Endothelial cell of umbilical vein (primary cell): ENCODE results near the gene AGPAT2. TPM values are rescaled to one million over a fixed set of nuclear protein-coding genes. Genes with fewer than 3 reads are reported as not detected.
A peak's percentile ranks its signal among the peaks of the same experiment; 100 is the strongest.

Source experiments
- BruUV-seq: library from RNA; stranded (reverse); fragments of 400-500 nt; replicated peaks from 2 replicates; lab custom pipeline; 2021; lab: Mats Ljungman, UMichigan
- CTCF ChIA-PET: fragments of 300-600, 350-600 bp; sonication (Branson Sonifier 250); formaldehyde crosslinking; loops from one replicate; lab custom pipeline; 2021; ENCODE audit warnings: antibody characterized with exemption, inconsistent platforms; lab: Charles Lee
- POLR2A ChIA-PET: fragments of 300-600, 350-600 bp; sonication (Branson Sonifier 250); formaldehyde crosslinking; loops from one replicate; lab custom pipeline; 2021; ENCODE audit warnings: antibody characterized with exemption, inconsistent platforms; lab: Charles Lee
- DNase-seq: peaks from one replicate; pipeline ENCODE4 v3.0.0-alpha.2; 2011; ENCODE audit warnings: low read depth, low spot score
- FAIRE-seq: peaks from 2 replicates; lab custom pipeline; 2011; peaks lifted over from hg19 to GRCh38; lab: Jason Lieb, UNC
- H2AFZ ChIP-seq: 2 replicates; pipeline ENCODE4 v1.6.0; 2012; ENCODE audit warnings: low read depth, low read length, control low read depth, inconsistent platforms
- H3K27ac ChIP-seq: 2 replicates; pipeline ENCODE4 v1.5.1; 2011; ENCODE audit warnings: low read depth, mild to moderate bottlenecking, control low read depth, low read length, moderate library complexity; ENCODE audit not compliant: insufficient read depth
- H3K27me3 ChIP-seq, 2 experiments: 2 replicates each; pipeline versions ENCODE4 v1.6.0 to v1.6.1; 2011; ENCODE audit warnings: low read length in 2 of 2, mixed read lengths in 1 of 2; ENCODE audit not compliant: control insufficient read depth in 2 of 2, insufficient read depth in 2 of 2
- H3K36me3 ChIP-seq, 2 experiments: 2 replicates in 1 of 2; 3 replicates in 1 of 2; pipeline ENCODE4 v1.5.1; 2011; ENCODE audit warnings: low read length in 2 of 2, mild to moderate bottlenecking in 1 of 2, moderate library complexity in 1 of 2; ENCODE audit not compliant: control insufficient read depth in 2 of 2, insufficient read depth in 2 of 2; ENCODE audit errors: extremely low read depth in 1 of 2
- H3K4me1 ChIP-seq: 3 replicates; pipeline ENCODE4 v1.5.1; 2011; ENCODE audit warnings: mild to moderate bottlenecking, low read length; ENCODE audit not compliant: control insufficient read depth, insufficient read depth; ENCODE audit errors: extremely low read depth
- H3K4me2 ChIP-seq: 2 replicates; pipeline ENCODE4 v1.6.1; 2011; ENCODE audit warnings: low read length, control low read depth, mixed read lengths; ENCODE audit not compliant: insufficient read depth
- H3K4me3 ChIP-seq, 3 experiments: fragments of 200-600 bp in 1 of 3; sonication (generic), shearing (Covaris generic) in 1 of 3; replicated peaks in 1 of 3; 2 replicates each; pipeline ENCODE4 v1.5.1; 2011 to 2016; ENCODE audit warnings: control low read depth in 3 of 3, low read length in 3 of 3, mild to moderate bottlenecking in 2 of 3, inconsistent platforms in 1 of 3, low read depth in 1 of 3, moderate library complexity in 1 of 3; ENCODE audit not compliant: insufficient read depth in 1 of 3
- H3K79me2 ChIP-seq: 2 replicates; pipeline ENCODE4 v1.6.0; 2012; ENCODE audit warnings: low read length, inconsistent platforms; ENCODE audit not compliant: control insufficient read depth, insufficient read depth
- H3K9ac ChIP-seq: replicated peaks from 2 replicates; pipeline ENCODE3; 2011; ENCODE audit warnings: low read length, control low read depth; ENCODE audit not compliant: insufficient read depth; ENCODE audit errors: extremely low read depth
- H3K9me1 ChIP-seq: replicated peaks from 3 replicates; pipeline ENCODE4 v1.6.0; 2011; ENCODE audit warnings: mild to moderate bottlenecking, low read length; ENCODE audit not compliant: control insufficient read depth, insufficient read depth; ENCODE audit errors: extremely low read depth
- H3K9me3 ChIP-seq: replicated peaks from 2 replicates; pipeline ENCODE4 v1.5.1; 2012; ENCODE audit warnings: low read length, inconsistent platforms; ENCODE audit not compliant: control insufficient read depth, insufficient read depth
- H4K20me1 ChIP-seq: replicated peaks from 2 replicates; pipeline ENCODE3; 2011; ENCODE audit warnings: mild to moderate bottlenecking, low read length; ENCODE audit not compliant: control insufficient read depth, insufficient read depth; ENCODE audit errors: extremely low read depth
- EZH2 ChIP-seq: IDR thresholded peaks from 2 replicates; pipeline ENCODE4 v1.6.1; 2012; ENCODE audit warnings: borderline replicate concordance, low read depth, mild to moderate bottlenecking, moderate library complexity, low read length, inconsistent platforms; ENCODE audit not compliant: severe bottlenecking
- FOS ChIP-seq: IDR thresholded peaks from 2 replicates; pipeline ENCODE4 v1.6.1; 2011; ENCODE audit warnings: mild to moderate bottlenecking, low read length, moderate library complexity, borderline replicate concordance; ENCODE audit not compliant: insufficient read depth
- GATA2 ChIP-seq: IDR thresholded peaks from 2 replicates; pipeline ENCODE4 v1.7.0; 2011; ENCODE audit warnings: low read depth, mild to moderate bottlenecking, moderate library complexity, mixed read lengths, low read length; ENCODE audit not compliant: insufficient read length, insufficient read depth
- JUN ChIP-seq: IDR thresholded peaks from 2 replicates; pipeline ENCODE4 v1.6.1; 2011; ENCODE audit warnings: borderline replicate concordance, low read depth; ENCODE audit not compliant: insufficient read length, insufficient read depth
- MYC ChIP-seq: IDR thresholded peaks from one replicate; pipeline ENCODE4 v1.6.1; 2011; ENCODE audit warnings: mild to moderate bottlenecking, low read depth, low read length
- POLR2A ChIP-seq: IDR thresholded peaks from 2 replicates; pipeline ENCODE4 v1.6.1; 2012; ENCODE audit warnings: low read depth, mild to moderate bottlenecking, control low read depth, low read length
- POLR2AphosphoS5 ChIP-seq: IDR thresholded peaks from 2 replicates; pipeline ENCODE4 v1.6.1; 2012; ENCODE audit warnings: low read depth, mild to moderate bottlenecking, control low read depth, low read length, moderate library complexity; ENCODE audit not compliant: insufficient read depth
- dilution Hi-C: fragments of 300-500 bp; cut with MboI; formaldehyde crosslinking; loops from one replicate; pipeline ENCODE4 v1.15.0; 2019; ENCODE audit warnings: low sequenced_read_pairs; ENCODE audit not compliant: extremely low pct_ligation_motif_present
- intact Hi-C: fragments of 100-400 bp; cut with micrococcal nuclease; formaldehyde crosslinking; loops from one replicate; pipeline ENCODE4 v1.10.0; 2022
- polyA plus RNA-seq, 4 experiments: library from polyadenylated mRNA; depleted of rRNA in 3 of 4; stranded (reverse) in 3 of 4; unstranded in 1 of 4; fragments of >200 nt; gene quantifications; 2 replicates each; pipeline versions ENCODE4 v1.2.1 to v1.2.3, GENCODE V29; 2011 to 2012; ENCODE audit warnings: missing spikeins in 1 of 4
- total RNA-seq: library from RNA; stranded (reverse); gene quantifications from 2 replicates; pipeline ENCODE4 v1.2.3, GENCODE V29; 2021
- TF ChIP-seq, protein P1 (sequence below): IDR thresholded peaks from 2 replicates; pipeline ENCODE4 v1.6.1; 2011; ENCODE audit not compliant: insufficient read depth, insufficient read length
- TF ChIP-seq, protein P2 (sequence below), 2 donors: IDR thresholded peaks; 1 replicate in 1 of 2; 2 replicates in 1 of 2; pipeline ENCODE4 v1.5.1; 2011; ENCODE audit warnings: low read length in 2 of 2, mild to moderate bottlenecking in 2 of 2, moderate library complexity in 2 of 2, control low read depth in 1 of 2, inconsistent platforms in 1 of 2, low read depth in 1 of 2; ENCODE audit not compliant: insufficient read depth in 1 of 2; ENCODE audit errors: extremely low read depth in 1 of 2

The AGPAT2 gene
- total and polyA plus RNA-seq, 2 donors (not counting 3 experiments of a cell fraction or from before 2014, with no cell fraction given): 45.5 to 55.3 TPM

DNA sequence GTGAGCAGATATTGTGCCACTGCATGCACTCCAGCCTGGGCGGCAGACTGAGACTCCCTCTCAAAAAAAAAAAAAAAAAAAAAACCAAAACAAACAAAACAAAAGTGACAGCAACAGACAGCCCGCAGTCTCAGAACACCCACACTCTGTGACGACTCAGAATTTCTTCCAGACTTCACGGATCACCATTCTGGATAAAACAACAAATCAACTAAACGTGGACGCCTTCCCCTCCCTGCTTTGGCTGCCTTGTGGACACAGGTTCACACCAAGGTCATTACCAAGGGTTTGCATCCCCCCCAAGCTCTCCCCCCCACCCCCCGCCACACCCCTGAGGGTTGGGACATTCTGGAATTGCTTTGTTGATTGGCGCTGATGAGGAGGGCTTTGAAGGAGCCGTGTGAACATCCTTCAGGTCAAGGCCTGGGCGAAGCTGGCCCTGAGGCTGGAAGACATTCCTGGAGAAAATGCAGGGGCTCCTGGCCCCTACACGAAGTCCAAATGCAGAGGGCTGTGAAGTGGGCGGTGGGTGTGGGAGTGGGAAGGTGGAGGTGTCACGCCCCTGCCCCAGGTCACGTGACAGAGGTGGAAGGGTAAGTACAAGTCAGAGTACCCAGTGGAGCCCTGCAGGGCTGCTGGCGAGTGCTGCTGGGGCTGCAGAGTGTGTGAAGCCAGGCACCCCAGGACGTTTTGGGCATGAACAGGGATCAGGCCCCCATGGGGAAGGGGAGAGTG, 45.4 kb upstream of the AGPAT2 start:
- Histone ChIP-seq H2AFZ (no peak overlapping the region), H3K27ac (no peak overlapping the region), H3K4me3 (no peak overlapping the region), H3K9ac (no peak overlapping the region), H3K9me1 (no peaks in the 10 kb centered on the region), H3K27me3 (no peaks in the 10 kb centered on the region), H3K79me2 (peaks cover 26% of the 10 kb centered on the region), H3K36me3 (no peaks in the 10 kb centered on the region), H3K4me2 (no peak overlapping the region), H3K9me3 (no peaks in the 10 kb centered on the region), H3K4me1 (peaks cover 11% of the 10 kb centered on the region), H4K20me1 (no peaks in the 10 kb centered on the region)
- no TSS peak for BruUV-seq
- dilution Hi-C loops (no loop called here), intact Hi-C loops (no loop called here)
- ChIA-PET POLR2A (no interaction called here), CTCF (no interaction called here)
- no peak for DNase-seq
- FAIRE-seq: no peak
- no peak for TF ChIP-seq FOS
- TF ChIP-seq, protein P1, sequence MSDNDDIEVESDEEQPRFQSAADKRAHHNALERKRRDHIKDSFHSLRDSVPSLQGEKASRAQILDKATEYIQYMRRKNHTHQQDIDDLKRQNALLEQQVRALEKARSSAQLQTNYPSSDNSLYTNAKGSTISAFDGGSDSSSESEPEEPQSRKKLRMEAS: no peak
- no peak for TF ChIP-seq POLR2AphosphoS5
- TF ChIP-seq GATA2: no peak

DNA sequence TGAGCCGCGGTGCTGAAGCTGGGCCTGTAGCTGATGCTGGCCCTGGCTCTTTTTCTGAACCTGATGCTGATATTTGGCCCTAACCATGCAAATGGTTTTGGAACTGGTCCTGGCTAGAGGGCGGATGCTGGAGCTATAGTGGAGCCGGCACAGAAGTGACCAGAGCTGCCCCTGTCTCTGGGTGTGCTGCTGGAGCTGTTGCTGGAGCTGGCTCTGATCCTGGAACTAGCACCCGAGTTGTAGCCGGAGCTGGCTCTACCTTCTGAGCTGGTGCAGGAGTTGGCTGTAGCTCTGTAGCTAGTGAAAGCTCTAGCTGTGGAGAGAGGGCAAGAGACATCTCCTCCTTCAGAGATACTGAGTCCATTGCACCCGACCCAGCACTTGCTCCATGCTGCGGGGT, 42.7 kb upstream of the AGPAT2 start:
- H3K9me3 ChIP-seq: no peaks in the 10 kb centered on the region
- no peak for FAIRE-seq
- H3K27me3 ChIP-seq: no peaks in the 10 kb centered on the region
- dilution Hi-C loops (no loop called here), intact Hi-C loops (loop anchor here (5.0 kb wide), 1 partner anchor 62 kb away; the partner anchor contains the start of gene TMEM141)
- no peak for DNase-seq
- peaks cover 51% of the 10 kb centered on the region for H3K79me2 ChIP-seq
- no peaks in the 10 kb centered on the region for H3K9me1 ChIP-seq
- no peaks in the 10 kb centered on the region for H4K20me1 ChIP-seq
- peaks cover 0 to 9% of the 10 kb centered on the region in 2 experiments for H3K36me3 ChIP-seq
- no peak overlapping the region for H3K4me2 ChIP-seq
- CTCF ChIA-PET: interaction anchor here (1.1 to 3.6 kb wide), 6 partner anchors 11 to 48 kb away, joined by 3 to 31 read pairs (median 4); partner anchors contain the start of gene LCN10
- H3K9ac ChIP-seq: no peak overlapping the region
- H3K4me1 ChIP-seq: peaks cover 22% of the 10 kb centered on the region
- no peak overlapping the region for H2AFZ ChIP-seq
- POLR2A ChIA-PET: no interaction called here
- no peak overlapping the region for H3K4me3 ChIP-seq
- BruUV-seq: TSS peak; percentile 4
- no peak overlapping the region for H3K27ac ChIP-seq
- TF ChIP-seq MYC (no peak), JUN (no peak), EZH2 (no peak), POLR2AphosphoS5 (no peak), POLR2A (no peak), GATA2 (no peak), FOS (no peak)
- TF ChIP-seq, protein P1: no peak
- TF ChIP-seq, protein P2, sequence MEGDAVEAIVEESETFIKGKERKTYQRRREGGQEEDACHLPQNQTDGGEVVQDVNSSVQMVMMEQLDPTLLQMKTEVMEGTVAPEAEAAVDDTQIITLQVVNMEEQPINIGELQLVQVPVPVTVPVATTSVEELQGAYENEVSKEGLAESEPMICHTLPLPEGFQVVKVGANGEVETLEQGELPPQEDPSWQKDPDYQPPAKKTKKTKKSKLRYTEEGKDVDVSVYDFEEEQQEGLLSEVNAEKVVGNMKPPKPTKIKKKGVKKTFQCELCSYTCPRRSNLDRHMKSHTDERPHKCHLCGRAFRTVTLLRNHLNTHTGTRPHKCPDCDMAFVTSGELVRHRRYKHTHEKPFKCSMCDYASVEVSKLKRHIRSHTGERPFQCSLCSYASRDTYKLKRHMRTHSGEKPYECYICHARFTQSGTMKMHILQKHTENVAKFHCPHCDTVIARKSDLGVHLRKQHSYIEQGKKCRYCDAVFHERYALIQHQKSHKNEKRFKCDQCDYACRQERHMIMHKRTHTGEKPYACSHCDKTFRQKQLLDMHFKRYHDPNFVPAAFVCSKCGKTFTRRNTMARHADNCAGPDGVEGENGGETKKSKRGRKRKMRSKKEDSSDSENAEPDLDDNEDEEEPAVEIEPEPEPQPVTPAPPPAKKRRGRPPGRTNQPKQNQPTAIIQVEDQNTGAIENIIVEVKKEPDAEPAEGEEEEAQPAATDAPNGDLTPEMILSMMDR (IDR thresholded peaks at IDR 0.05; ENCODE audit: extremely low read depth in 1 of 2, insufficient read depth in 1 of 2, low read depth in 1 of 2, low read length in 2 of 2): no peak
